ENCODE results near the gene SLC2A8. TPM values are rescaled to one million over a fixed set of nuclear protein-coding genes. Genes with fewer than 3 reads are reported as not detected.
A peak's percentile ranks its signal among the peaks of the same experiment; 100 is the strongest.

SLC2A8 gene
- total RNA-seq, 1 experiment from 2014 or later = 16.8 TPM

DNA sequence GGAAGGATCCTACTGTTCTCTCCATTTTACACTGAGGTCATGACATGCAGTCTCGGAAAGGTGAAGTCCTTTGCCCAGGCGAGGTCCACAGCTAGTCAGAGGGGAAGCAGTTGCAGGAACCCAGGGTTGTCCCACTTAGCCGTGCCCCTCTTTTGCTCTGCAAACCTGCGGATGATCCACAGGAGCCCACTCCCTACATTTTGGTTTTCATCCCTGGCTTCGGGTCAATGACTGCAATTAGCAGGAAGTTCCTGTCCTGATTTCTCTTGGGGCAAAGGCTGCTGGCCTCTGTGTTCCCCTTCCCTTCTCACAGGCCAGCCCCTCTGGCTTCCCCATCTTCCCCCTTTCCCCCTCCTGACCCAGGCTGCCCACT is 1.3 kb downstream of the SLC2A8 start:
- TF ChIP-seq, protein P1, sequence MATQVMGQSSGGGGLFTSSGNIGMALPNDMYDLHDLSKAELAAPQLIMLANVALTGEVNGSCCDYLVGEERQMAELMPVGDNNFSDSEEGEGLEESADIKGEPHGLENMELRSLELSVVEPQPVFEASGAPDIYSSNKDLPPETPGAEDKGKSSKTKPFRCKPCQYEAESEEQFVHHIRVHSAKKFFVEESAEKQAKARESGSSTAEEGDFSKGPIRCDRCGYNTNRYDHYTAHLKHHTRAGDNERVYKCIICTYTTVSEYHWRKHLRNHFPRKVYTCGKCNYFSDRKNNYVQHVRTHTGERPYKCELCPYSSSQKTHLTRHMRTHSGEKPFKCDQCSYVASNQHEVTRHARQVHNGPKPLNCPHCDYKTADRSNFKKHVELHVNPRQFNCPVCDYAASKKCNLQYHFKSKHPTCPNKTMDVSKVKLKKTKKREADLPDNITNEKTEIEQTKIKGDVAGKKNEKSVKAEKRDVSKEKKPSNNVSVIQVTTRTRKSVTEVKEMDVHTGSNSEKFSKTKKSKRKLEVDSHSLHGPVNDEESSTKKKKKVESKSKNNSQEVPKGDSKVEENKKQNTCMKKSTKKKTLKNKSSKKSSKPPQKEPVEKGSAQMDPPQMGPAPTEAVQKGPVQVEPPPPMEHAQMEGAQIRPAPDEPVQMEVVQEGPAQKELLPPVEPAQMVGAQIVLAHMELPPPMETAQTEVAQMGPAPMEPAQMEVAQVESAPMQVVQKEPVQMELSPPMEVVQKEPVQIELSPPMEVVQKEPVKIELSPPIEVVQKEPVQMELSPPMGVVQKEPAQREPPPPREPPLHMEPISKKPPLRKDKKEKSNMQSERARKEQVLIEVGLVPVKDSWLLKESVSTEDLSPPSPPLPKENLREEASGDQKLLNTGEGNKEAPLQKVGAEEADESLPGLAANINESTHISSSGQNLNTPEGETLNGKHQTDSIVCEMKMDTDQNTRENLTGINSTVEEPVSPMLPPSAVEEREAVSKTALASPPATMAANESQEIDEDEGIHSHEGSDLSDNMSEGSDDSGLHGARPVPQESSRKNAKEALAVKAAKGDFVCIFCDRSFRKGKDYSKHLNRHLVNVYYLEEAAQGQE (IDR thresholded peaks at IDR 0.05; ENCODE audit: low read depth) = no peak
- TF ChIP-seq POLR2AphosphoS5 (IDR thresholded peaks at IDR 0.05; ENCODE audit: low read depth, low read length) (no peak), EGR1 (IDR thresholded peaks at IDR 0.05; ENCODE audit: low read depth) (no peak), ELF1 (IDR thresholded peaks at IDR 0.05; ENCODE audit: borderline replicate concordance, low read depth) (no peak), YY1 (IDR thresholded peaks at IDR 0.05; ENCODE audit: extremely low read depth, insufficient replicate concordance, low read depth, low read length) (no peak), SIN3A (IDR thresholded peaks at IDR 0.05; ENCODE audit: low read depth) (no peak), CEBPB (IDR thresholded peaks at IDR 0.05; ENCODE audit: low read depth) (no peak), SP1 (IDR thresholded peaks at IDR 0.05; ENCODE audit: low read depth) (no peak), POLR2A (IDR thresholded peaks at IDR 0.05; ENCODE audit: borderline replicate concordance, extremely low read depth, insufficient read depth, insufficient read length) (no peak), JUND (IDR thresholded peaks at IDR 0.05) (no peak), EZH2phosphoT487 (IDR thresholded peaks at IDR 0.05; ENCODE audit: borderline replicate concordance) (no peak), FOSL1 (IDR thresholded peaks at IDR 0.05; ENCODE audit: low read depth) (no peak), ZNF274 (IDR thresholded peaks at IDR 0.05; ENCODE audit: low read depth, low read length) (no peak), SRF (IDR thresholded peaks at IDR 0.05; ENCODE audit: low read depth) (no peak), ZFX (IDR thresholded peaks at IDR 0.05) (no peak), CBX3 (IDR thresholded peaks at IDR 0.05; ENCODE audit: low read depth) (no peak)
- TF ChIP-seq, protein P2, sequence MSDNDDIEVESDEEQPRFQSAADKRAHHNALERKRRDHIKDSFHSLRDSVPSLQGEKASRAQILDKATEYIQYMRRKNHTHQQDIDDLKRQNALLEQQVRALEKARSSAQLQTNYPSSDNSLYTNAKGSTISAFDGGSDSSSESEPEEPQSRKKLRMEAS (IDR thresholded peaks at IDR 0.05) = no peak
- TF ChIP-seq, protein P3, sequence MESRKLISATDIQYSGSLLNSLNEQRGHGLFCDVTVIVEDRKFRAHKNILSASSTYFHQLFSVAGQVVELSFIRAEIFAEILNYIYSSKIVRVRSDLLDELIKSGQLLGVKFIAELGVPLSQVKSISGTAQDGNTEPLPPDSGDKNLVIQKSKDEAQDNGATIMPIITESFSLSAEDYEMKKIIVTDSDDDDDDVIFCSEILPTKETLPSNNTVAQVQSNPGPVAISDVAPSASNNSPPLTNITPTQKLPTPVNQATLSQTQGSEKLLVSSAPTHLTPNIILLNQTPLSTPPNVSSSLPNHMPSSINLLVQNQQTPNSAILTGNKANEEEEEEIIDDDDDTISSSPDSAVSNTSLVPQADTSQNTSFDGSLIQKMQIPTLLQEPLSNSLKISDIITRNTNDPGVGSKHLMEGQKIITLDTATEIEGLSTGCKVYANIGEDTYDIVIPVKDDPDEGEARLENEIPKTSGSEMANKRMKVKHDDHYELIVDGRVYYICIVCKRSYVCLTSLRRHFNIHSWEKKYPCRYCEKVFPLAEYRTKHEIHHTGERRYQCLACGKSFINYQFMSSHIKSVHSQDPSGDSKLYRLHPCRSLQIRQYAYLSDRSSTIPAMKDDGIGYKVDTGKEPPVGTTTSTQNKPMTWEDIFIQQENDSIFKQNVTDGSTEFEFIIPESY (IDR thresholded peaks at IDR 0.05; ENCODE audit: extremely low read depth, insufficient replicate concordance, low read length) = no peak
- TF ChIP-seq, protein P4, sequence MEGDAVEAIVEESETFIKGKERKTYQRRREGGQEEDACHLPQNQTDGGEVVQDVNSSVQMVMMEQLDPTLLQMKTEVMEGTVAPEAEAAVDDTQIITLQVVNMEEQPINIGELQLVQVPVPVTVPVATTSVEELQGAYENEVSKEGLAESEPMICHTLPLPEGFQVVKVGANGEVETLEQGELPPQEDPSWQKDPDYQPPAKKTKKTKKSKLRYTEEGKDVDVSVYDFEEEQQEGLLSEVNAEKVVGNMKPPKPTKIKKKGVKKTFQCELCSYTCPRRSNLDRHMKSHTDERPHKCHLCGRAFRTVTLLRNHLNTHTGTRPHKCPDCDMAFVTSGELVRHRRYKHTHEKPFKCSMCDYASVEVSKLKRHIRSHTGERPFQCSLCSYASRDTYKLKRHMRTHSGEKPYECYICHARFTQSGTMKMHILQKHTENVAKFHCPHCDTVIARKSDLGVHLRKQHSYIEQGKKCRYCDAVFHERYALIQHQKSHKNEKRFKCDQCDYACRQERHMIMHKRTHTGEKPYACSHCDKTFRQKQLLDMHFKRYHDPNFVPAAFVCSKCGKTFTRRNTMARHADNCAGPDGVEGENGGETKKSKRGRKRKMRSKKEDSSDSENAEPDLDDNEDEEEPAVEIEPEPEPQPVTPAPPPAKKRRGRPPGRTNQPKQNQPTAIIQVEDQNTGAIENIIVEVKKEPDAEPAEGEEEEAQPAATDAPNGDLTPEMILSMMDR (IDR thresholded peaks at IDR 0.05 in 2 of 3, conservative IDR thresholded peaks at IDR 0.05 in 1 of 3; ENCODE audit: borderline replicate concordance in 1 of 3, insufficient read depth in 1 of 3, low read depth in 2 of 3, low read length in 2 of 3) = no peak
- TF ChIP-seq, protein P5, sequence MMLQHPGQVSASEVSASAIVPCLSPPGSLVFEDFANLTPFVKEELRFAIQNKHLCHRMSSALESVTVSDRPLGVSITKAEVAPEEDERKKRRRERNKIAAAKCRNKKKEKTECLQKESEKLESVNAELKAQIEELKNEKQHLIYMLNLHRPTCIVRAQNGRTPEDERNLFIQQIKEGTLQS (IDR thresholded peaks at IDR 0.05) = no peak
- intact Hi-C loops (cut with micrococcal nuclease) = no loop called here
- Histone ChIP-seq H3K9me2 (ENCODE audit: insufficient read depth) (no peaks in the 10 kb centered on the region), H3K9ac (ENCODE audit: low read length) (peak overlapping the region; percentile 80), H3K9me3 (ENCODE audit: control insufficient read depth in 1 of 2, insufficient read depth in 1 of 2, low read depth in 1 of 2, low read length in 2 of 2) (no peaks in the 10 kb centered on the region), H4K20me1 (ENCODE audit: insufficient read depth) (no peaks in the 10 kb centered on the region), H3K36me3 (ENCODE audit: control insufficient read depth in 1 of 2, insufficient read depth in 2 of 2, low read length in 2 of 2) (no peaks in the 10 kb centered on the region), H3K4me2 (ENCODE audit: low read length) (peak overlapping the region; percentile 97), H3K27me3 (ENCODE audit: insufficient read depth, low read length) (no peaks in the 10 kb centered on the region), H3K27ac (ENCODE audit: low read depth, low read length) (no peak overlapping the region), H2AFZ (ENCODE audit: low read depth, low read length, poor library complexity, severe bottlenecking) (no peak overlapping the region), H3K4me1 (ENCODE audit: control insufficient read depth in 1 of 2, insufficient read depth in 2 of 2, low read length in 2 of 2) (peaks cover 3 to 27% of the 10 kb centered on the region in 2 experiments; a peak in 3 of 4 replicates), H3K4me3 (replicated peaks in 1 of 2; ENCODE audit: low read depth in 1 of 2, low read length in 2 of 2) (peak overlapping the region; percentile 59 to 73), H3K79me2 (ENCODE audit: insufficient read depth, low read length) (peaks cover 4% of the 10 kb centered on the region; the same call in 1 of the 2 replicates)
- ATAC-seq = no peak
- ChIA-PET POLR2A (no interaction called here), RAD21 (ENCODE audit: low non-redundant PET in 1 of 2, low total read pairs in 2 of 2, uncharacterized antibody in 2 of 2, unreplicated experiment in 2 of 2) (no interaction called here), CTCF (interaction anchor here (1.7 kb wide), 1 partner anchor 174 kb away, joined by 4 read pairs; no protein-coding TSS in a partner anchor)
- DNase-seq (ENCODE audit: low read depth, low spot score) = no peak
- no TSS peak for BruUV-seq (replicated peaks)
